ENCODE measurements around the gene CGN. TPM values are rescaled to one million over a fixed set of nuclear protein-coding genes. Genes with fewer than 3 reads are reported as not detected.

The CGN gene
- total and polyA plus RNA-seq, 2 of the 13 experiments (the other 11 are each of a cell fraction or from before 2014, with no cell fraction given) = 0.75 to 0.81 TPM

DNA sequence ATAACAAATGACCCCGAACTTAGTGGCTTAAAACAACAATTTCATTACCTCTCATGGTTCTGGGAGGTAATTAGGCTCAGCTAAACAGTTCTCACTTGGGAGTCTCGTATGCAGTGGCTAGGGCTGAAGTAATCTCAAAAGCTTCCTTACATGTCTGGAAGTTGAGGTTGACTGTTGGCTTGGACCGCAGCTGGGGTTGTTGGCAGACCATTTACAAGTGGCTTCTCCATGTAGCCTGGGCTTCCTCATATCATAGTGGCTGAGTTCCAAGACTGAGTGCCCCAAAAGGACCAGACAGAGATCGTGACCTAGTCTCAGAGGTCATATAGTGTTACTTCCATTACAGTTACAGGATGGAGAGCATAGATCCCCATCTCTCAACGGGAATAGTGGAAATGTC is 49.5 kb upstream of the CGN start:
- Histone ChIP-seq H3K27me3 (ENCODE audit: control insufficient read depth in 1 of 2, insufficient read depth in 2 of 2, low read length in 2 of 2) (peaks cover 0 to 2% of the 10 kb centered on the region in 2 experiments; a peak in 1 of 5 replicates), H4K20me1 (ENCODE audit: insufficient read depth, low read length) (0 out of 2 replicates have a peak, but pooled peaks cover 8% of the 10 kb centered on the region), H3K27ac (ENCODE audit: extremely low read length, insufficient read depth, low read length) (no peak overlapping the region), H3K9ac (ENCODE audit: insufficient read depth, low read depth, low read length) (no peak overlapping the region), H3K36me3 (replicated peaks in 1 of 2; ENCODE audit: control insufficient read depth in 1 of 2, insufficient read depth in 2 of 2, low read length in 2 of 2) (no peaks in the 10 kb centered on the region), H3K79me2 (ENCODE audit: insufficient read depth, low read length) (peaks cover 15% of the 10 kb centered on the region), H3K4me1 (ENCODE audit: insufficient read depth, low read length) (peaks cover 19% of the 10 kb centered on the region), H3K4me2 (ENCODE audit: low read depth, low read length) (no peak overlapping the region), H2AFZ (ENCODE audit: low read length) (peak overlapping the region; percentile 39), H3K4me3 (replicated peaks in 1 of 3; ENCODE audit: insufficient read depth in 1 of 3, low read depth in 2 of 3, low read length in 3 of 3) (no peak overlapping the region), H3K9me3 (ENCODE audit: low read length) (no peaks in the 10 kb centered on the region)
- POLR2A ChIA-PET = no interaction called here
- no peak for TF ChIP-seq ZNF614 (CRISPR knock-in tag; IDR thresholded peaks at IDR 0.05; ENCODE audit: borderline replicate concordance)
- TF ChIP-seq ZNF619 (CRISPR knock-in tag; IDR thresholded peaks at IDR 0.05) = no peak
- TF ChIP-seq MXI1 (IDR thresholded peaks at IDR 0.05; ENCODE audit: borderline replicate concordance, low read depth, low read length) = no peak
- CTCF ChIA-PET (ENCODE audit: low intra/inter-chr PET ratio, low total read pairs) = no interaction called here
- no peak for ATAC-seq
- FAIRE-seq = no peak
- in situ Hi-C loops (cut with HindIII; ENCODE audit: extremely low pct_ligation_motif_present, low pct_unique_long_range_greater_than_20kb) (no loop called here), intact Hi-C loops (cut with micrococcal nuclease; ENCODE audit: unreplicated experiment) (no loop called here)
- no peak for DNase-seq (ENCODE audit: low spot score)
- WGBS (ENCODE audit: low lambda C conversion rate) = 47% methylated on average over 5 of the region's 5 CpGs
- no TSS peak for BruUV-seq (replicated peaks)

DNA sequence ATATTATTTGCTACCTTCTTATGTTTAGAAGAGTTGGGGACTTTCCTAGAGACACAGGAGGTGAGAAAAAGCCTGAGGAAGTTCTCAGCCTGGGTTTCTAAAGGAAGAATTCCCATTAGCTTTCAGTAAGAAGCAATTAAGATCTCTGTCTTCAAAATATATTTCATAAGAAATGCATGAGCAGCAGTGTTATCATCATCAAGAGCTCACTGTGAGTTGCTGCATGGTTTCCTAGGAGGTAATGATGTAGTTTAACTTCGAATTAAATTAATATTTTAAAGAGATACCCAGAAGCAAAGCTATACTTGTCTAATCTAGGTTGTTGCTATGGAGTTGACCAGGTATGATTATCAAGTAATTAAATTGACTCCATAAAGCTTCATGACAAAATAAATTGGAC is 46.2 kb upstream of the CGN start:
- no peaks in the 10 kb centered on the region for H3K36me3 ChIP-seq (replicated peaks in 1 of 2; ENCODE audit: control insufficient read depth in 1 of 2, insufficient read depth in 2 of 2, low read length in 2 of 2)
- peaks cover 0 to 2% of the 10 kb centered on the region in 2 experiments; a peak in 1 of 5 replicates for H3K27me3 ChIP-seq (ENCODE audit: control insufficient read depth in 1 of 2, insufficient read depth in 2 of 2, low read length in 2 of 2)
- DNase-seq (ENCODE audit: low spot score) = no peak
- H3K79me2 ChIP-seq (ENCODE audit: insufficient read depth, low read length) = no peaks in the 10 kb centered on the region
- H3K9me3 ChIP-seq (ENCODE audit: low read length) = no peaks in the 10 kb centered on the region
- H3K4me3 ChIP-seq (replicated peaks in 1 of 3; ENCODE audit: insufficient read depth in 1 of 3, low read depth in 2 of 3, low read length in 3 of 3) = no peak overlapping the region
- CTCF ChIA-PET (ENCODE audit: low intra/inter-chr PET ratio, low total read pairs) = no interaction called here
- H3K4me1 ChIP-seq (ENCODE audit: insufficient read depth, low read length) = peaks cover 3% of the 10 kb centered on the region
- intact Hi-C loops (cut with micrococcal nuclease; ENCODE audit: unreplicated experiment) = no loop called here
- no peak overlapping the region for H3K27ac ChIP-seq (ENCODE audit: extremely low read length, insufficient read depth, low read length)
- H2AFZ ChIP-seq (ENCODE audit: low read length) = no peak overlapping the region
- H4K20me1 ChIP-seq (ENCODE audit: insufficient read depth, low read length) = no peaks in the 10 kb centered on the region
- FAIRE-seq = no peak
- no peak overlapping the region for H3K9ac ChIP-seq (ENCODE audit: insufficient read depth, low read depth, low read length)
- POLR2A ChIA-PET = no interaction called here
- no peak for ATAC-seq
- BruUV-seq (replicated peaks) = no TSS peak
- 4% methylated on average over 1 of the region's 1 CpG for WGBS (ENCODE audit: low lambda C conversion rate)
- in situ Hi-C loops (cut with HindIII; ENCODE audit: extremely low pct_ligation_motif_present, low pct_unique_long_range_greater_than_20kb) = no loop called here
- no peak overlapping the region for H3K4me2 ChIP-seq (ENCODE audit: low read depth, low read length)
- TF ChIP-seq ZFP41 (CRISPR knock-in tag; IDR thresholded peaks at IDR 0.05; ENCODE audit: borderline replicate concordance) (no peak), SATB2 (CRISPR knock-in tag; IDR thresholded peaks at IDR 0.05) (no peak), RELA (CRISPR knock-in tag; IDR thresholded peaks at IDR 0.05) (no peak), HNRNPH1 (optimal IDR thresholded peaks at IDR 0.05; ENCODE audit: low read depth, low read length) (no peak), ZNF556 (CRISPR knock-in tag; IDR thresholded peaks at IDR 0.05; ENCODE audit: borderline replicate concordance) (no peak), ZNF207 (IDR thresholded peaks at IDR 0.05; ENCODE audit: borderline replicate concordance) (no peak), ZNF891 (CRISPR knock-in tag; IDR thresholded peaks at IDR 0.05) (no peak), EHMT2 (IDR thresholded peaks at IDR 0.05; ENCODE audit: borderline replicate concordance, low read depth, low read length) (no peak)
- TF ChIP-seq, protein P1, sequence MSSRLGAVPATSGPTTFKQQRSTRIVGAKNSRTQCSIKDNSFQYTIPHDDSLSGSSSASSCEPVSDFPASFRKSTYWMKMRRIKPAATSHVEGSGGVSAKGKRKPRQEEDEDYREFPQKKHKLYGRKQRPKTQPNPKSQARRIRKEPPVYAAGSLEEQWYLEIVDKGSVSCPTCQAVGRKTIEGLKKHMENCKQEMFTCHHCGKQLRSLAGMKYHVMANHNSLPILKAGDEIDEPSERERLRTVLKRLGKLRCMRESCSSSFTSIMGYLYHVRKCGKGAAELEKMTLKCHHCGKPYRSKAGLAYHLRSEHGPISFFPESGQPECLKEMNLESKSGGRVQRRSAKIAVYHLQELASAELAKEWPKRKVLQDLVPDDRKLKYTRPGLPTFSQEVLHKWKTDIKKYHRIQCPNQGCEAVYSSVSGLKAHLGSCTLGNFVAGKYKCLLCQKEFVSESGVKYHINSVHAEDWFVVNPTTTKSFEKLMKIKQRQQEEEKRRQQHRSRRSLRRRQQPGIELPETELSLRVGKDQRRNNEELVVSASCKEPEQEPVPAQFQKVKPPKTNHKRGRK (CRISPR knock-in tag; IDR thresholded peaks at IDR 0.05) = no peak
- TF ChIP-seq, protein P2, sequence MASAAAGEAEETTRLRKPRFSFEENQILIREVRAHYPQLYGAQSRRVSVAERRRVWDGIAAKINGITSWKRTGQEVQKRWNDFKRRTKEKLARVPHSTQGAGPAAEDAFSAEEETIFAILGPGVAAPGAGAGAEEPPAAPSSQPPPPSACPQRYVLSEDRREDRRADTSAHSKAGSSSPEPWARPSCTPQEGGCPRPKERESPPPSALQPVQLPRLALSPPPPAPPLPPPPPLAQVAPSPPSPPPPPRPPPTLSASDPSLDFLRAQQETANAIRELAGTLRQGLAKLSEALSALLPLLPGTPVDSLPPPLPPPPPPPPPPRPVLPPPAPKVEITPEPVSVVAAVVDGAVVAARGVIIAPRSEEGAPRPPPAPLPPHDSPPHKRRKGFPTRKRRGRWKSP (CRISPR knock-in tag; IDR thresholded peaks at IDR 0.05) = no peak
- TF ChIP-seq, protein P3, sequence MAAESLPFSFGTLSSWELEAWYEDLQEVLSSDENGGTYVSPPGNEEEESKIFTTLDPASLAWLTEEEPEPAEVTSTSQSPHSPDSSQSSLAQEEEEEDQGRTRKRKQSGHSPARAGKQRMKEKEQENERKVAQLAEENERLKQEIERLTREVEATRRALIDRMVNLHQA (CRISPR knock-in tag; IDR thresholded peaks at IDR 0.05) = no peak
- TF ChIP-seq, protein P4, sequence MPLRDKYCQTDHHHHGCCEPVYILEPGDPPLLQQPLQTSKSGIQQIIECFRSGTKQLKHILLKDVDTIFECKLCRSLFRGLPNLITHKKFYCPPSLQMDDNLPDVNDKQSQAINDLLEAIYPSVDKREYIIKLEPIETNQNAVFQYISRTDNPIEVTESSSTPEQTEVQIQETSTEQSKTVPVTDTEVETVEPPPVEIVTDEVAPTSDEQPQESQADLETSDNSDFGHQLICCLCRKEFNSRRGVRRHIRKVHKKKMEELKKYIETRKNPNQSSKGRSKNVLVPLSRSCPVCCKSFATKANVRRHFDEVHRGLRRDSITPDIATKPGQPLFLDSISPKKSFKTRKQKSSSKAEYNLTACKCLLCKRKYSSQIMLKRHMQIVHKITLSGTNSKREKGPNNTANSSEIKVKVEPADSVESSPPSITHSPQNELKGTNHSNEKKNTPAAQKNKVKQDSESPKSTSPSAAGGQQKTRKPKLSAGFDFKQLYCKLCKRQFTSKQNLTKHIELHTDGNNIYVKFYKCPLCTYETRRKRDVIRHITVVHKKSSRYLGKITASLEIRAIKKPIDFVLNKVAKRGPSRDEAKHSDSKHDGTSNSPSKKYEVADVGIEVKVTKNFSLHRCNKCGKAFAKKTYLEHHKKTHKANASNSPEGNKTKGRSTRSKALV (CRISPR knock-in tag; IDR thresholded peaks at IDR 0.05) = no peak
